Neutrophil (primary cell): ENCODE measurements around the gene PHF11.
A peak's percentile ranks its signal among the peaks of the same experiment; 100 is the strongest.
"Not testable (repeated sequence)": the region's sequence is repeated elsewhere in the genome, so short reads cannot be mapped to it uniquely, and the experiment has no call there.

Source experiments
- H3K27ac ChIP-seq: fragments of 200-600 bp; sonication (generic); 2 replicates; pipeline ENCODE4 v1.5.1; 2016; ENCODE audit warnings: mild to moderate bottlenecking, moderate library complexity
- H3K27me3 ChIP-seq: fragments of 200-600 bp; sonication (generic); 2 replicates; pipeline ENCODE4 v1.6.0; 2016; ENCODE audit warnings: mild to moderate bottlenecking
- H3K36me3 ChIP-seq: fragments of 200-600 bp; sonication (generic); 2 replicates; pipeline ENCODE4 v1.5.1; 2017
- H3K4me1 ChIP-seq, 2 experiments: fragments of 200-600 bp in 1 of 2; sonication (generic) in 1 of 2; 1 replicate in 1 of 2; 2 replicates in 1 of 2; pipeline versions ENCODE4 v1.5.1 to v1.6.1; 2013 to 2016; ENCODE audit warnings: low read depth in 1 of 2, low read length in 1 of 2, mild to moderate bottlenecking in 1 of 2, moderate library complexity in 1 of 2; ENCODE audit not compliant: control insufficient read depth in 1 of 2, insufficient read depth in 1 of 2
- H3K4me3 ChIP-seq, 2 experiments: fragments of 200-600 bp in 1 of 2; sonication (generic) in 1 of 2; 1 replicate in 1 of 2; 2 replicates in 1 of 2; pipeline ENCODE4 v1.5.1; 2013 to 2016; ENCODE audit warnings: low read depth in 1 of 2, low read length in 1 of 2, mild to moderate bottlenecking in 1 of 2, moderate library complexity in 1 of 2
- H3K9me3 ChIP-seq: fragments of 200-600 bp; sonication (generic); 2 replicates; pipeline ENCODE4 v1.5.1; 2016
- CTCF ChIP-seq: fragments of 200-600 bp; sonication (generic); IDR thresholded peaks from 2 replicates; pipeline ENCODE4 v1.5.1; 2016; ENCODE audit warnings: antibody characterized with exemption

The PHF11 gene

GRCh38 chr13:49476529-49476928 is 19.2 kb upstream of the PHF11 start:
- Histone ChIP-seq H3K27ac (no peak overlapping the region), H3K9me3 (no peaks in the 10 kb centered on the region), H3K27me3 (no peaks in the 10 kb centered on the region), H3K36me3 (peaks cover 58% of the 10 kb centered on the region), H3K4me1 (peaks cover 0 to 5% of the 10 kb centered on the region in 2 experiments), H3K4me3 (no peak overlapping the region)
- no peak for TF ChIP-seq CTCF

- Histone ChIP-seq H3K4me3 (no peak overlapping the region), H3K36me3 (peaks cover 70% of the 10 kb centered on the region)
- no peak for TF ChIP-seq CTCF
These were observed 14.0 kb upstream of the PHF11 start for GRCh38 chr13:49481788-49482187.

GRCh38 chr13:49488563-49488962 is 7.2 kb upstream of the PHF11 start:
- peaks cover 36% of the 10 kb centered on the region for H3K36me3 ChIP-seq
- H3K27ac ChIP-seq: no peak overlapping the region
- no peaks in the 10 kb centered on the region for H3K4me1 ChIP-seq
- H3K4me3 ChIP-seq: no peak overlapping the region
- H3K9me3 ChIP-seq: no peaks in the 10 kb centered on the region
- no peak for TF ChIP-seq CTCF
- no peaks in the 10 kb centered on the region for H3K27me3 ChIP-seq

More at GRCh38 chr13:49481788-49482187, 14.0 kb upstream of the PHF11 start:
- Histone ChIP-seq H3K27ac (no peak overlapping the region), H3K27me3 (no peaks in the 10 kb centered on the region), H3K4me1 (no peaks in the 10 kb centered on the region), H3K9me3 (no peaks in the 10 kb centered on the region)

- Histone ChIP-seq H3K27ac (peak overlapping the region; percentile 96), H3K36me3 (peaks cover 15% of the 10 kb centered on the region), H3K9me3 (no peaks in the 10 kb centered on the region), H3K4me3 (peak overlapping the region; percentile 85 to 90), H3K27me3 (no peaks in the 10 kb centered on the region), H3K4me1 (peaks cover 3 to 22% of the 10 kb centered on the region in 2 experiments)
- TF ChIP-seq CTCF: no peak
These were observed 1.1 kb upstream of the PHF11 start for GRCh38 chr13:49494645-49495044.

- H3K4me3 ChIP-seq: peak overlapping the region; percentile 85 to 90
- H3K27ac ChIP-seq: peak overlapping the region; percentile 96
- not testable (repeated sequence) for H3K9me3 ChIP-seq, H3K27me3 ChIP-seq
- H3K4me1 ChIP-seq: peaks cover 3 to 22% of the 10 kb centered on the region in 2 experiments
- H3K36me3 ChIP-seq: peaks cover 22% of the 10 kb centered on the region
These were observed 1.1 kb downstream of the PHF11 start for GRCh38 chr13:49496837-49497236.

- Histone ChIP-seq H3K27me3 (no peaks in the 10 kb centered on the region), H3K4me1 (peaks cover 3 to 22% of the 10 kb centered on the region in 2 experiments), H3K36me3 (peaks cover 22% of the 10 kb centered on the region), H3K9me3 (no peaks in the 10 kb centered on the region), H3K4me3 (no peak overlapping the region), H3K27ac (peak overlapping the region; percentile 96)
- no peak for TF ChIP-seq CTCF
These were observed 1.5 kb downstream of the PHF11 start for GRCh38 chr13:49497272-49497671.
